HEK293 (cell line): Measurements from ENCODE around the gene MYBPC3.

Source experiments
- SP2 ChIP-seq: fragments of 450-650 bp; formaldehyde crosslinking; IDR thresholded peaks from 2 replicates; pipeline ENCODE4 v1.5.1; 2016; ENCODE audit warnings: missing biosample characterization, missing genetic modification characterization
- TF ChIP-seq, protein P1 (sequence below): fragments of 450-650 bp; formaldehyde crosslinking; IDR thresholded peaks from 2 replicates; pipeline ENCODE4 v1.5.1; 2016; ENCODE audit warnings: missing biosample characterization, missing genetic modification characterization
- TF ChIP-seq, protein P2 (sequence below): fragments of 450-650 bp; formaldehyde crosslinking; IDR thresholded peaks from 2 replicates; pipeline ENCODE4 v1.5.1; 2016; ENCODE audit warnings: missing biosample characterization, missing genetic modification characterization
- TF ChIP-seq, protein P3 (sequence below): IDR thresholded peaks from 2 replicates; pipeline ENCODE4 v1.6.1; 2011; ENCODE audit warnings: mild to moderate bottlenecking, low read depth, low read length, borderline replicate concordance

DNA sequence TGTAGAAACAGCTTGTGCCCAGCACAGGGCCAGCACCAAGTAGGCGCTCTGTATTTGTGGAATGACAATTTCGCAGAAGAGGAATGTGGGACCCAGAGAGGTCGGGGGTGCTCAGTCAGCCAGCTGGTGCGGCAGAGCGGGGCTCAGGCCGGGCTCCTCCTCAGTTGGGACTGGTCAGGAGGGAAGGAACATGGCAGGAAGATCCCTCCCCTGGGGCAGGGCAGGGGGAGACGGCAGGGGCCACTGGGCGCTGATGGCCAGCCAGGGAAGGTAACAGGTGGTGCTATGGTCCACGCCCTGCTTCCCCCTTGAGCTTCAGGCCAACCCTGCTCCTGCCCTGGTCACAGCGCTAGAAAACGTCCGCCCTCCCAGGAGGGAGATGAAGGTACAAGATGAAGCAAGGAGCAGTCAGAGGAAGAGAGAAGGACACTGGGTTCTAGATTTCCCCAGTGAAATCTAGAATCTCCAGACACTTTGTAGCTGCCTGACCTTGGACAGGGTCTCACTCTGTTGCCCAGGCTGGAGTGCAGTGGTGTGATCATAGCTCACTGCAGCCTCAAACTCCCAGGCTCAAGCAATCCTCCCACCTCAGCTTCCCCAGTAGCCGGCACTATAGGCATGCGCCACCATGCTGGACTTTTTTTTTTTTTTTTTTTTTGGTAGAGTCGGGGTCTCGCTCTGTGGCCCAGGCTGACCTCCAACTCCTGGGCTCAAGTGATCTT is 39.4 kb upstream of the MYBPC3 start:
- TF ChIP-seq, protein P1, sequence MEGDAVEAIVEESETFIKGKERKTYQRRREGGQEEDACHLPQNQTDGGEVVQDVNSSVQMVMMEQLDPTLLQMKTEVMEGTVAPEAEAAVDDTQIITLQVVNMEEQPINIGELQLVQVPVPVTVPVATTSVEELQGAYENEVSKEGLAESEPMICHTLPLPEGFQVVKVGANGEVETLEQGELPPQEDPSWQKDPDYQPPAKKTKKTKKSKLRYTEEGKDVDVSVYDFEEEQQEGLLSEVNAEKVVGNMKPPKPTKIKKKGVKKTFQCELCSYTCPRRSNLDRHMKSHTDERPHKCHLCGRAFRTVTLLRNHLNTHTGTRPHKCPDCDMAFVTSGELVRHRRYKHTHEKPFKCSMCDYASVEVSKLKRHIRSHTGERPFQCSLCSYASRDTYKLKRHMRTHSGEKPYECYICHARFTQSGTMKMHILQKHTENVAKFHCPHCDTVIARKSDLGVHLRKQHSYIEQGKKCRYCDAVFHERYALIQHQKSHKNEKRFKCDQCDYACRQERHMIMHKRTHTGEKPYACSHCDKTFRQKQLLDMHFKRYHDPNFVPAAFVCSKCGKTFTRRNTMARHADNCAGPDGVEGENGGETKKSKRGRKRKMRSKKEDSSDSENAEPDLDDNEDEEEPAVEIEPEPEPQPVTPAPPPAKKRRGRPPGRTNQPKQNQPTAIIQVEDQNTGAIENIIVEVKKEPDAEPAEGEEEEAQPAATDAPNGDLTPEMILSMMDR (tag by site-specific recombination): no peak
- TF ChIP-seq, protein P2, sequence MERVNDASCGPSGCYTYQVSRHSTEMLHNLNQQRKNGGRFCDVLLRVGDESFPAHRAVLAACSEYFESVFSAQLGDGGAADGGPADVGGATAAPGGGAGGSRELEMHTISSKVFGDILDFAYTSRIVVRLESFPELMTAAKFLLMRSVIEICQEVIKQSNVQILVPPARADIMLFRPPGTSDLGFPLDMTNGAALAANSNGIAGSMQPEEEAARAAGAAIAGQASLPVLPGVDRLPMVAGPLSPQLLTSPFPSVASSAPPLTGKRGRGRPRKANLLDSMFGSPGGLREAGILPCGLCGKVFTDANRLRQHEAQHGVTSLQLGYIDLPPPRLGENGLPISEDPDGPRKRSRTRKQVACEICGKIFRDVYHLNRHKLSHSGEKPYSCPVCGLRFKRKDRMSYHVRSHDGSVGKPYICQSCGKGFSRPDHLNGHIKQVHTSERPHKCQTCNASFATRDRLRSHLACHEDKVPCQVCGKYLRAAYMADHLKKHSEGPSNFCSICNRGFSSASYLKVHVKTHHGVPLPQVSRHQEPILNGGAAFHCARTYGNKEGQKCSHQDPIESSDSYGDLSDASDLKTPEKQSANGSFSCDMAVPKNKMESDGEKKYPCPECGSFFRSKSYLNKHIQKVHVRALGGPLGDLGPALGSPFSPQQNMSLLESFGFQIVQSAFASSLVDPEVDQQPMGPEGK (tag by site-specific recombination): no peak
- TF ChIP-seq, protein P3, sequence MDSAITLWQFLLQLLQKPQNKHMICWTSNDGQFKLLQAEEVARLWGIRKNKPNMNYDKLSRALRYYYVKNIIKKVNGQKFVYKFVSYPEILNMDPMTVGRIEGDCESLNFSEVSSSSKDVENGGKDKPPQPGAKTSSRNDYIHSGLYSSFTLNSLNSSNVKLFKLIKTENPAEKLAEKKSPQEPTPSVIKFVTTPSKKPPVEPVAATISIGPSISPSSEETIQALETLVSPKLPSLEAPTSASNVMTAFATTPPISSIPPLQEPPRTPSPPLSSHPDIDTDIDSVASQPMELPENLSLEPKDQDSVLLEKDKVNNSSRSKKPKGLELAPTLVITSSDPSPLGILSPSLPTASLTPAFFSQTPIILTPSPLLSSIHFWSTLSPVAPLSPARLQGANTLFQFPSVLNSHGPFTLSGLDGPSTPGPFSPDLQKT: no peak
- no peak for TF ChIP-seq SP2 (tag by site-specific recombination)
